NCI-H1092 (cell line): Measurements from ENCODE around the gene LMO7.

Experiments used
- DNase-seq: peaks from one replicate; lab custom pipeline; 2025; lab: John Stamatoyannopoulos, UW

LMO7 gene

GRCh38 chr13:75635828-75636435 lies at the start of gene LMO7:
Gene LMO7, plus strand, starts transcription at chr13:75636330. Its CDS starts 328 bp downstream, at chr13:75636658.
- DNase-seq: peak; percentile 51

DNA sequence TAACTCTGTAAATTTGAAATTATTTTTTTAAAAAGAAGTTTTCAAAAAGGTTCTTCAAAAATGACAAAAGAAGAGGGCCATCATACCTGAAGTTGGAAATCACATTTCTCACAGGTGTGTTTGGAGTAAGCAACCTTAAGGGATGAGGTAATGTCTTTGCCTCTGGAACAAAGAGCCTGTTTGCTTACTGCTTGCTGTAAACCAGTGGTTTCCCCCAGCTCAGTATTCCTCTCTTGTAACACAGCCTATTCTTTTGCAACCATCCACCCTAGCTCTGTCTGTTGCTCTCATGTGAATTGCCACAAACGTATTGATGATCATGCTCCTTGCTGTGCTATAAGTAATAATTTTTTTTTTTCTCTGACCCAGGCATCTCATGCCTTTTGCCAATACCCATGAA lies 48.5 kb upstream of the LMO7 start:
- DNase-seq: no peak

GRCh38 chr13:75596657-75597182 lies 39.4 kb upstream of the LMO7 start:
- no peak for DNase-seq

- no peak for DNase-seq
Measured at GRCh38 chr13:75600371-75600770, 35.8 kb upstream of the LMO7 start.

- DNase-seq: no peak
Measured at GRCh38 chr13:75603038-75603437, 33.1 kb upstream of the LMO7 start.

- no peak for DNase-seq
Measured at GRCh38 chr13:75607447-75607846, 28.7 kb upstream of the LMO7 start.

DNA sequence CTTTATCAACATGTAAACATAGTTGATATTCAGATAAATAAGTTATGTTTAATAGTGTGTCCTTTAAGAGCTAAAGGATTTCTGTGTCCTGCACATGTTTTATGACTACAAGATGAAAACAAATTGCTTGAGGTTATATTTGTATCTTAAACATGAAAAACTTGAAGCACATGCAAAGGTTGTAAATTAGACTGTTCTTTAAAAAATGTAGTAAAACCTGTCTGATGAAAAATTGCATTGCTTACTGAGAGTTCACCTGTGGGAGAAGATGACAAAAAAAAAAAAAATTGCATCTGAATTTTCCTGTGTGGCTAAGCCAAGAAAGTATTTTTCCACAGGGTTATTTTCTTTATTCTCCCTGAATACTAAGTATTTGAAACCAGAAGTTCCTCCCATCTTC lies 25.7 kb upstream of the LMO7 start:
- DNase-seq: no peak

DNA sequence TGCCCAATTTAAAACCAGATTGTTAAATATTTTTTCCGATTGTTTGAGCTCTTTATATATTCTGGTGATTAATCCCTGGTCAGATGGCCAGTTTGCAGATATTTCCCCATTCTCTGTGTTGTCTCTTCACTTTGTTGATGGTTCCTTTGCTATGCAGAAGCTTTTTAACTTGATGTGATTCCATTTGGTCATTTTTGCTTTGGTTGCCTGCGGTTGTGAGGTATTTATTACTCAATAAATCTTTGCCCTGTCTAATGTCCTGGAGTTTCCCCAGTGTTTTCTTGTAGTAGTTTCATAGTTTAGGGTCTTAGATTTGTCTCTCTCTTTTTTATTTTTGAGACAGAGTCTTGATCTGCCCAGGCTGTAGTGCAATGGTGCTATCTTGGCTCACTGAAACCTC lies 23.8 kb upstream of the LMO7 start:
- no peak for DNase-seq

DNA sequence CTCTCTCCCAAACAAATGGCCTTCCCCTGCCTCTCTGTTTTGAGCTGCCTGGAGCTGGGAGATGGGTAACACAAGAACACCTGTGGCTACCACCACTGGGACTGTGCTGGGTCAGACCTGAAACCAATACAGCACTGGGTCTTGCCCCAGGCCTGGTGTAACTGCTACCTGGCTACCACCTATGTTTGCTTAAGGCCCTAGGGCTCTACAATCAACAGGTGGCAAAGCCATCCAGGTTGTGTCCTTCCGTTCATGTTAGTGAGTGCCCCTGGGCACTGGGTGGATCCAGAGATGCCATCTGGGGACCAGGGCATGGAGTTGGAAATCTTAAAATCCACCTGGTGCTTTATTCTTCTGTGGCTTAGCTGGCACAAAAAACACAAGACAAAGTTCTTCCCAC lies 18.9 kb upstream of the LMO7 start:
- no peak for DNase-seq

DNA sequence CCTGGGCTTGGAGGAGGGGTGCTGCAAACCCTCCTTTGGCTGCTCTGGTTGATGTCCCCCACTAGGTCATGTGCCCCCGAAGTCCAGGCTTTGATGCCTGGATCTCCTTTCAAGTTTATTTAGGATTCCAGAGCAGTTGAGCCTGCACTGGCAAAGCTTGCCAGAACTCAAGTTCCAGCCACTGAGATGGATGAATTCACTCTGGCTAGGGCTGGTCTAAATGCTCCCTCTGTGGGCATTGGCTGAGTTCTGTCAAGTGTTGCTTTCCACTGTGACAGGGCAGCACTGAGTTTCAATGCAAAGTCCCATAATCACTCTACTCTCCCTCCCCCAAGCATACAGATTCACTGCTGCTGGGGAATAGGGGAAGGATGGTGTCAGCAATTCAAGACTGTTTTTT lies 17.8 kb upstream of the LMO7 start:
- no peak for DNase-seq

DNA sequence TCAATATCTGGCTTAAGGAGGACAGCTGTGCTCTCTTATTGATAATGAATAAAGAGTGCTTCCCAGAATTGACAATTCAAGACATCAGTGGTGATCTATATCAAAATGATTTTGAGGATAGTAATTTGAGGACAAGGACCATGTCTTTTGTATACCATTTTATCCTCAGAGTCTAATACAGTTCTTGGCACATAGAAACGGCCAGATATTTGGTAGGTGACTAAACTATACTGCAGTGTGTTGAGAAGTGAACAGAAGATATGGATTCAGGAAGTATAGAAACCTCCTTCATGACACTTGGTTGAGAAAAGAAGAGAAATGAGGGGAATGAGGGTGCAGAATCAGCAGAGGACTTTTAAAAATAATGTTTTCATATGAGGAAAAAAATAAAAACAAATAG lies 16.1 kb upstream of the LMO7 start:
- DNase-seq: no peak

GRCh38 chr13:75621147-75621546 lies 15.0 kb upstream of the LMO7 start:
- DNase-seq: no peak

DNA sequence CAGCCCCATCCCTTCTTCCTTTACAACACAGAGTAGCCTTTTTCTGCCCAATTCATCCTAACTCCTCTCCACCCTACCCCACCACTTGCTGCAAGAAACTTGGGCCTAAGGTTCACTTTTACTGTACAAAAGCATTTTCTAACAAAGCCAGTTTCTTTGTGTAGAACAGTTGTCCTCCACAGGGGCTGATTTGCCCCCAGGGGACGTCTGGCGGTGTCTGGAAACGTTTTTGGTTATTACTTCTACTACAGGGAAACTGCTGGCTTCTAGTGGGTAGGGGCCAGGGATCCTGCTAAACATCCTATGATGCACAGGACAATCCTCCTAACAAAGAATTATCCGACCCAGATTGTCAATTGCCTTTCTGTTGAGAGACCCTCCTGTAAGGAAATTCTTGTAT lies 7.3 kb upstream of the LMO7 start:
- no peak for DNase-seq

DNA sequence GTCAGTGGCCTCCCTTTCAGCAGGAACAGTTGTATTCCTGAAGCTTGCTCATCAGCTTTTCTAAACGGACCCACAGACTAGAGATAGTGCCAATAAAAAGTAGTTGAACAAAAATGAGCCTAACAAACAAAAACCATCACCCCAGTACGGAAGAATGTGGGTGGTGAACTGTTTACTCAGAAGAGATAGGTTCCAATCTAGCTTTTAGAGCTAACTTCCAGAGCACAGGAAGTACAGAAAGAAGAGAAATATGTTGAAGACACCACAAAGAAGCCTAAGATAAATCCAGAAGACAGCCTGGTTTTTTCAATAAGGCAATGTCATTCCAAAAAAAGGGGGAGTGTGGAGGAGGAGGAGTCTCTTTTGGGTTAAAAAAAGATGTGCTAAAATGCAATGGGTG lies 2.8 kb upstream of the LMO7 start:
- DNase-seq: no peak

GRCh38 chr13:75635101-75635827 lies 866 bp upstream of the LMO7 start:
- no peak for DNase-seq

- peak; percentile 51 for DNase-seq
Measured at GRCh38 chr13:75636436-75637180, 478 bp downstream of the LMO7 start.

DNA sequence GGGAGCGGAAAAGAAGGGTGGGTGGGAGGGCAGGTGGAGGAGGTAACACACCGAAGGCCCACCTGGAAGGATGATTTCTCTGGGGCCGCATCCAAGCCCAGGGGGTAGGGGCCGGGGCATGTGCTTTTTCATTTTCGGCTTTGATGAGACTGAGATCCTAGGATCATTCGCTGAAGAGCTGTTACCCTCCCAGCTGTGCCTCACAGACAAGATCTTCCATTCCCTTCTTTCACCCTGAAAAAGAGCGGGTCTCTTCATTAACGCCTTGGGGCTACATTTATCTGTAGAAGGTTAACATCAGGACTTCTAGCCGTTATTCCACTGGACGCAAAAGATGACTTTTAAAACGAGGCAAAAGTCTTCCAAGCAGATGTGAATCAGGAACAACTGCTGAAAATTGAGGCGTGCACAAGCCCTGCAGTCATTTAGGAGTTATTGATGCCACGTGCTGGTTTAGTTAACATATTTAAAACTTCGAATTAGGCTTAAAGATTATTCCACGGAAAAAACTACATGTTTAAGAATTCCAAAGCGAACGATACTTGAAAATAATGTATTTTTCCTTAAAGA lies 1.1 kb downstream of the LMO7 start:
- no peak for DNase-seq

DNA sequence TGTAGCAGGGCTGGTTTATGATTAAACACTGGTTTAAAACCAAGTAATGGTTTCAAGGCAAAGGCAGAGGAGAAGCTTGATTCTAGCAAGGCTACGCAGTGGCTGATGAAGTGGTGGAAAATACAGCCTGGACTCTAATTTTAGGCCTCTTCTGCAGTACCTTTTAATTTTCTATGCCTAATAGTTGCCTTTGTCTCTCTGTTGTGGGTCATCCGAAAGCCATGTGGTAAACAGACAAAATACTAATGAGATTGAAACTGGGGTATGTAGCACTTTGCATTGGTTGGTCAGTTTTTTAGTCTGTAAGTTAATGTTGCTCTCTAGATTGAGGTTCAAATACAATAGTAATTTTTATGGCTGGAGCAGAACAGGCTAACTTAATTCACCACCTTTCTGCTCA lies 3.3 kb downstream of the LMO7 start:
- no peak for DNase-seq

DNA sequence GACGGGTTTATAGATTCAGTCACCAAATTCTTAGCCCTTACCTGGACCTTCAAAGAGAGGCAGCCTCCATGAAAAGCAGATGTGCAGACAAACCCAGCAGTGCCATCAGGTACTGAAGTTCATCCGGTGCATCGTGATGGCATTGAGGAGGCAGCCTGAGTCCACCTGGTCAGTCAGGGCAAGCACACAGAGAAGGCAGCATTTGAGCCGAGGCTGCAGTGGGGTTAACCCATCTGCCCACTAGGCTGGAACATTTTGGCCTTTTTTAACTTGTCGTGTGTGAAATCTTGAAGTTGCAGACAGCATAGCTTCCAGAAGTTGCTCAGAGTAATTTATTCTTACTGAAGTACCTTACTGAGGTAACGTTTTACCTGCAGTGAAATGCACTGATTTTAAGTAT lies 4.9 kb downstream of the LMO7 start:
- no peak for DNase-seq

DNA sequence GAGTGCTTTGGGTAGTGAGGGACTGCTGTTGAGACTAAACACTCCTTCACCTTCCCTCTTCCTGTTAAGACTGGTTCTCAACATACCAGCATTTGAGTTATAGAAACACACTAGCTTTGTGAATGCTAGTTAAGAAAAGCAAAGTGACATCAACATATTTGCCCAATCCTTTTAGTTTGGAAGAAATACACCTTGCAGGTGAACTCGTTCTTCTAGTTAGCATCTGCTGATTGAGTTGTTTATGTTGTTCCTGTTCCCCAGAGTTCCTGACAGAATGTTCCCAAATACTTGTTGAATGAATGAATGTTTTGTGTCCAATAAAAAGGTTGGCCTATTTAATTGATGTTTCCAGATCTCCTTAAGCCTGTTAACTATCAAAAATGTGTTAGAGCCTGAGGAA lies 7.1 kb downstream of the LMO7 start:
- no peak for DNase-seq

DNA sequence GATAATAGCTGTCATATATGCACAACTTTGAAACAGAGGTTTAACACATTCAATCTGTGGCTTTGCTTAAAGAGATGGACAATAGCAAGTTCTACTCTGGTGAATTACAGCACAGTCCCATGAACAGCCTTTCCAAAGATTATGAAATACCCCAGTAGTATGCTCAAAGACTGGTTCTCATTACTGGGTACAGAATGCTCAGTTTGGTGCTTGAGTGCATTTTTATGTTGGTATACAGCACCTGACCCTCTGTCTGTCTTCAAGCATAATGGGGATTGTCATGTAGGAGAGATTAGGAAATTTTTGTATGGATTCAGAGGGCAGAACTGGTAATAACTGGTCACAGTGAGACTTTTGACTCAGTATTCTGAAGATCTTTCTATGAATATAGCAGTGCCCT lies 7.6 kb downstream of the LMO7 start:
- DNase-seq: no peak

GRCh38 chr13:75645141-75645540 lies 9.0 kb downstream of the LMO7 start:
- DNase-seq: no peak
